Measurements from ENCODE around the gene GPNMB. TPM values are rescaled to one million over a fixed set of nuclear protein-coding genes. Genes with fewer than 3 reads are reported as not detected.
"Not testable (repeated sequence)": the region's sequence is repeated elsewhere in the genome, so short reads cannot be mapped to it uniquely, and the experiment has no call there.

Gene GPNMB
- total RNA-seq (2014; rRNA removed; shearing (Covaris generic); ENCODE audit: low replicate concordance) = 65.4 and 106 TPM in 2 replicates

- H3K27me3 ChIP-seq = no peaks in the 10 kb centered on the region
- H3K36me3 ChIP-seq = peaks cover 15% of the 10 kb centered on the region
- DNase-seq = peak; percentile 82
- H3K4me3 ChIP-seq = peak within 1 kb of the TSS; percentile 49
- H3K9me3 ChIP-seq = peaks cover 3% of the 10 kb centered on the region; the same call in 1 of the 2 replicates
Measured at GRCh38 chr7:23246555-23246954, at the start of gene GPNMB. Gene GPNMB, plus strand, starts transcription at chr7:23246775. Its CDS starts 83 bp downstream, at chr7:23246858.

DNA sequence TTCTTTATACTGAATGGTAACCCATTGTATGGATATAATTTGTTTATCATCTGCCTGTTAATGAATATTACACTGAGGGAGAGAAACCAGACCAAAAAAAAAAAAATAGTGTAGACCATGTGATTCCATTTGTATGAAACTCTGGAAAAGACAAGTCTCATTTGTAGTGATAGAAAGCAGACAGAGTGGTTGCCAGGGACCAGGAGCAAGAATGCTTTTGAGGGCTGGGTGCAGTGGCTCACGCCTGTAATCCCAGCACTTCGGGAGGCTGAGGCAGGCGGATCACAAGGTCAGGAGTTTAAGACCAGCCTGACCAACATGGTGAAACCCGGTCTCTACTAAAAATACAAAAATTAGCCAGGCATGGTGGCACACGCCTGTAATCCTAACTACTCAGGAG lies 48.8 kb upstream of the GPNMB start:
- H3K27me3 ChIP-seq, DNase-seq, H3K9me3 ChIP-seq, H3K4me3 ChIP-seq: not testable (repeated sequence)
- peaks cover 54% of the 10 kb centered on the region for H3K36me3 ChIP-seq

GRCh38 chr7:23200331-23200730 lies 46.2 kb upstream of the GPNMB start:
- Histone ChIP-seq H3K27me3 (no peaks in the 10 kb centered on the region), H3K36me3 (peaks cover 51% of the 10 kb centered on the region), H3K4me3 (no peak overlapping the region), H3K9me3 (no peaks in the 10 kb centered on the region)
- DNase-seq = no peak

GRCh38 chr7:23204241-23204640 lies 42.3 kb upstream of the GPNMB start:
- peaks cover 31% of the 10 kb centered on the region for H3K36me3 ChIP-seq
- H3K9me3 ChIP-seq = no peaks in the 10 kb centered on the region
- no peak for DNase-seq
- no peak overlapping the region for H3K4me3 ChIP-seq
- no peaks in the 10 kb centered on the region for H3K27me3 ChIP-seq

GRCh38 chr7:23205577-23205908 lies 41.0 kb upstream of the GPNMB start:
- no peaks in the 10 kb centered on the region for H3K9me3 ChIP-seq
- DNase-seq = no peak
- no peak overlapping the region for H3K4me3 ChIP-seq
- H3K36me3 ChIP-seq = peaks cover 19% of the 10 kb centered on the region
- H3K27me3 ChIP-seq = no peaks in the 10 kb centered on the region

GRCh38 chr7:23205909-23206767 lies 40.4 kb upstream of the GPNMB start:
- no peak for DNase-seq
- Histone ChIP-seq H3K9me3 (no peaks in the 10 kb centered on the region), H3K27me3 (no peaks in the 10 kb centered on the region), H3K36me3 (peaks cover 13% of the 10 kb centered on the region), H3K4me3 (no peak overlapping the region)

DNA sequence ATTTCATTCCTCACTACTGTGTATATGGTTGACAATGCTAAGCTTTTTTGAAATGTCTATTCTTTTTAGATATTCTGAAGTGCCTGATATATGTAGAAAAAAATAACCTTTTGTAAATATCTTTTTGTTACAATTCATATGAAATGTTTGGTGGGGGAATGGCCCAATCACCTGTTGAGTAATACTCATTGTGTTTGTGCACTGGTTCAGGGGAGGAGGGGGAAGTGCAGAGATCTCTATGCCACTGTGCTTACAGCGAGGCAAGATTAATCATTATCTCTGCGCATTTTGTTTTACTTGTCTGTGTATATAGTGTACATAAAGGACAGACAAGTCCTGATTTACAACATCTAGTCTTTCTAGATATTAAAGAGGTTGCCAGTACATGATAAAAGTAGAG lies 39.6 kb upstream of the GPNMB start:
- H3K36me3 ChIP-seq = peaks cover 5% of the 10 kb centered on the region
- H3K27me3 ChIP-seq = no peaks in the 10 kb centered on the region
- DNase-seq = no peak
- no peak overlapping the region for H3K4me3 ChIP-seq
- no peaks in the 10 kb centered on the region for H3K9me3 ChIP-seq

- H3K36me3 ChIP-seq = peaks cover 3% of the 10 kb centered on the region
- H3K9me3 ChIP-seq = no peaks in the 10 kb centered on the region
- no peak overlapping the region for H3K4me3 ChIP-seq
- no peaks in the 10 kb centered on the region for H3K27me3 ChIP-seq
- no peak for DNase-seq
Measured at GRCh38 chr7:23207884-23208283, 38.7 kb upstream of the GPNMB start.

GRCh38 chr7:23208316-23208715 lies 38.3 kb upstream of the GPNMB start:
- Histone ChIP-seq H3K27me3 (no peaks in the 10 kb centered on the region), H3K4me3 (no peak overlapping the region), H3K36me3 (no peaks in the 10 kb centered on the region; the same call in 1 of the 2 replicates), H3K9me3 (no peaks in the 10 kb centered on the region)
- DNase-seq = no peak

- H3K27me3 ChIP-seq = no peaks in the 10 kb centered on the region
- no peaks in the 10 kb centered on the region for H3K9me3 ChIP-seq
- no peaks in the 10 kb centered on the region; the same call in 1 of the 2 replicates for H3K36me3 ChIP-seq
- no peak overlapping the region for H3K4me3 ChIP-seq
- DNase-seq = no peak
Measured at GRCh38 chr7:23210506-23210905, 36.1 kb upstream of the GPNMB start.

- Histone ChIP-seq H3K36me3 (no peaks in the 10 kb centered on the region), H3K4me3 (no peak overlapping the region), H3K27me3 (no peaks in the 10 kb centered on the region), H3K9me3 (no peaks in the 10 kb centered on the region)
- DNase-seq = no peak
Measured at GRCh38 chr7:23211589-23211988, 35.0 kb upstream of the GPNMB start.

DNA sequence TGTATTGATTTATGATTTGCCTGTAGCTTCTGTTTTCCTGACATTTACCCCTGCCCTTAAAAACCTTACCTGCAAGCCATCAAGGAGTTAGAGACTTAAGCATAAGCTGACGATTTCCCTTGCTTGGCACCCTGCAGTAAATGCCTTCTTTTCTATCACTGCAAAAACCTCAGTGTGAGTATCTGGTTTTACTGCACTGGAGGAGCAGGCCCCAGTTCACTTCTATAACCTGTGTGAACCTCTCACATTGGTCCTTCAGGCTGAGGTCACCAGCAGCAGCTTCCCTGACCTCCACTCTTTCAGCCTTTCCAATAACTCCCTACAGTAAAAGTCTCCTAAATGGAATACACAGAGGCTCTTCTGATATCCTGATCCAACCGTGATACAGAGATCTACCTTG lies 34.2 kb upstream of the GPNMB start:
- Histone ChIP-seq H3K9me3 (no peaks in the 10 kb centered on the region), H3K4me3 (no peak overlapping the region), H3K27me3 (no peaks in the 10 kb centered on the region), H3K36me3 (no peaks in the 10 kb centered on the region)
- DNase-seq = no peak

DNA sequence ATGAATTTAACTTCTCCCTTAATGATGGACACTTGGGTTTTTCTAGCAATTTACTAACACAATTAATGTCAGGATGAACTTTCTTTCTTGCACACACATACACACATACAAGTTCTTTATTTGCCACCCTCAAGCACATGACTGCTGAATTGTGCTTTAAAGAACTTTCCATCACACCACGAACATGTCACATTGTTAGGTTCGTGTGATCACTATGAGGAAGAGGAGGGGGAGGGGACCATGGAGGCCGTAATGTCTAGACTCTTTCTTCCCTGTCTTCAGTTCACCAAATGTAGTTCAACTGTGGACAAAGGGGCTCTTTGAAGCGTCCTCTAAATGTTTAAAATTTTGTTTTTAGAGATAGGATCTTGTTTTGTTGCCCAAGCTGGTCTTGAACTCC lies 33.7 kb upstream of the GPNMB start:
- Histone ChIP-seq H3K4me3 (no peak overlapping the region), H3K36me3 (no peaks in the 10 kb centered on the region), H3K9me3 (no peaks in the 10 kb centered on the region), H3K27me3 (no peaks in the 10 kb centered on the region)
- DNase-seq = no peak

GRCh38 chr7:23213755-23214154 lies 32.8 kb upstream of the GPNMB start:
- no peaks in the 10 kb centered on the region for H3K9me3 ChIP-seq
- H3K27me3 ChIP-seq = no peaks in the 10 kb centered on the region
- no peak for DNase-seq
- no peak overlapping the region for H3K4me3 ChIP-seq
- H3K36me3 ChIP-seq = no peaks in the 10 kb centered on the region

DNA sequence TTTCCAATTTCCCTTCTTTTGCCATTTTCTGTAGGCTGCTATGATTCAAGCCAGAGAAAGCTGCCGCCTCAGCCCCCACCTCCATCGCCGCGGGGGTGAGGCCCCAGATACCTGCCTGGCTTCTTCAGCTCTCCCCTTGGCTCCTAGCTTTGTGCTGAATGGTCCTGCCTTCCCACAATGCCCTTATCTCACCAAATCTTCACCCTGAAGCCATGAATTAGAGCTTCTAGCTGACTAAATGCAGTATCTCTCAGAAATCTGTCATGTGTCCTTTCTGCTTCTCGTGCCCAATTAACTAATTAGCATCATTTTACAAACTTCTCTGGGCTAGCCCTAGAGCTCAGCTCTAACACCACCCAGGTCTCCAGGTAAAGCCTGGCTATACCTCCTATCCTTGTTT lies 32.2 kb upstream of the GPNMB start:
- no peaks in the 10 kb centered on the region for H3K9me3 ChIP-seq

DNA sequence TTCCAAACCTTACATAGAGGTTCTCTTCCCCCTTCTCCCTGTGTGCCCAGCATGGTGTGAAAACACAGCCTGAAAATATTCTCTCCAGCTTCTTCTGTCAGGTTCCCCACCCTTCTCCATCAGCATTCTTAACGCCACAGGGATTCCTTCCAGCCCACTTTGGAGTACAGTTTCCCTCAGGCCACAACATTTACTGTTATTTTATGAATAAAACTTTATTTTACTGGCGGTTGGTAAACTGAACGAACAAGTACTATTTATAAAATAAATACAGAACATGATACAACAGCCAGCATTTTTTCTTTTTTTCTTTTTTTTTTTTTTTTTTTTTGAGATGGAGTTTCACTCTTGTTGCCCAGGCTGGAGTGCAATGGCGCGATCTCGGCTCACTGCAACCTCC lies 31.6 kb upstream of the GPNMB start:
- Histone ChIP-seq H3K27me3 (no peaks in the 10 kb centered on the region), H3K36me3 (no peaks in the 10 kb centered on the region), H3K4me3 (no peak overlapping the region), H3K9me3 (no peaks in the 10 kb centered on the region)
- no peak for DNase-seq

More for the DNA sequence above, 32.2 kb upstream of the GPNMB start:
- Histone ChIP-seq H3K36me3 (no peaks in the 10 kb centered on the region), H3K4me3 (no peak overlapping the region), H3K27me3 (no peaks in the 10 kb centered on the region)
- no peak for DNase-seq

- no peaks in the 10 kb centered on the region for H3K27me3 ChIP-seq
- no peak for DNase-seq
- H3K36me3 ChIP-seq = no peaks in the 10 kb centered on the region
- no peaks in the 10 kb centered on the region for H3K9me3 ChIP-seq
- no peak overlapping the region for H3K4me3 ChIP-seq
Measured at GRCh38 chr7:23216021-23216420, 30.6 kb upstream of the GPNMB start.

- no peaks in the 10 kb centered on the region for H3K9me3 ChIP-seq
- H3K4me3 ChIP-seq = no peak overlapping the region
- DNase-seq = no peak
- no peaks in the 10 kb centered on the region for H3K36me3 ChIP-seq
- no peaks in the 10 kb centered on the region for H3K27me3 ChIP-seq
Measured at GRCh38 chr7:23218196-23218595, 28.4 kb upstream of the GPNMB start.

Data from MG63 (cell line).